ENCODE measurements around the gene FSIP1. TPM values are rescaled to one million over a fixed set of nuclear protein-coding genes. Genes with fewer than 3 reads are reported as not detected.
A peak's percentile ranks its signal among the peaks of the same experiment; 100 is the strongest.

FSIP1 gene
- total RNA-seq, 1 donor = 3.6 TPM

DNA sequence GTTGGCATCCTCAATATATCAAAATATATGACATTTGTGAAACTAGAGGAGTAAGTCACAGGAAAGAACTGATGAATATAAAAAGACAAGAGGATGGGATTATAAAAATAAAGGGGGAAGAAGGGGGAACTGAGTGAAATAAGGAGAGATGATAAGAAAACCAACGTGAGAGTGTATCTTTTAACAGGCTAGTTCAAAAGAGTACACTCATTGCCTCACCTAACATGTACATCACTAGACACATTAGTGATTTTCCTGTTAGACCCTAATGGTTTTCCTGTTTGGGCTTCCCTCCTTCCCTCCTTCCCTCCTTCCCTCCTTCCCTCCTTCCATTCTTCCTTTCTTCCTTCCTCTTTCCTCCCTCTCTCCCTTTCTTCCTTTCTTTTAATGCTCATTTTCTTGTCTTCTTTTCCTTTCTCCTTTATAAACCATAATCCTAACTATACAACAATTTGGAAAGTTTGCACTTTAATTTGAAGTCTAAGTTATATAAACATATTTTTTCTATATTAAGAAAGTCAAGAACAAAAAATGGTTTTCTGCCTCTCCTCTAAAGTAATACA lies 35.8 kb downstream of the FSIP1 start:
- Histone ChIP-seq H3K79me2 (ENCODE audit: insufficient read depth, low read length) (no peaks in the 10 kb centered on the region), H3K4me1 (ENCODE audit: insufficient read depth, low read length) (peaks cover 29% of the 10 kb centered on the region), H2AFZ (ENCODE audit: low read length) (no peak overlapping the region), H3K36me3 (ENCODE audit: insufficient read depth, low read length) (no peaks in the 10 kb centered on the region), H4K20me1 (ENCODE audit: insufficient read depth, low read length) (no peaks in the 10 kb centered on the region), H3K9me3 (ENCODE audit: low read depth, low read length) (no peaks in the 10 kb centered on the region), H3K27me3 (ENCODE audit: insufficient read depth, low read length) (no peaks in the 10 kb centered on the region), H3K27ac (ENCODE audit: low read depth, low read length) (peak overlapping the region; percentile 74), H3K4me3 (ENCODE audit: insufficient read depth, low read length) (no peak overlapping the region), H3K4me2 (ENCODE audit: insufficient read depth, low read length) (peak overlapping the region; percentile 8)
- DNase-seq (ENCODE audit: insufficient read length, low spot score, missing footprints) = no peak
- TF ChIP-seq, protein P1, sequence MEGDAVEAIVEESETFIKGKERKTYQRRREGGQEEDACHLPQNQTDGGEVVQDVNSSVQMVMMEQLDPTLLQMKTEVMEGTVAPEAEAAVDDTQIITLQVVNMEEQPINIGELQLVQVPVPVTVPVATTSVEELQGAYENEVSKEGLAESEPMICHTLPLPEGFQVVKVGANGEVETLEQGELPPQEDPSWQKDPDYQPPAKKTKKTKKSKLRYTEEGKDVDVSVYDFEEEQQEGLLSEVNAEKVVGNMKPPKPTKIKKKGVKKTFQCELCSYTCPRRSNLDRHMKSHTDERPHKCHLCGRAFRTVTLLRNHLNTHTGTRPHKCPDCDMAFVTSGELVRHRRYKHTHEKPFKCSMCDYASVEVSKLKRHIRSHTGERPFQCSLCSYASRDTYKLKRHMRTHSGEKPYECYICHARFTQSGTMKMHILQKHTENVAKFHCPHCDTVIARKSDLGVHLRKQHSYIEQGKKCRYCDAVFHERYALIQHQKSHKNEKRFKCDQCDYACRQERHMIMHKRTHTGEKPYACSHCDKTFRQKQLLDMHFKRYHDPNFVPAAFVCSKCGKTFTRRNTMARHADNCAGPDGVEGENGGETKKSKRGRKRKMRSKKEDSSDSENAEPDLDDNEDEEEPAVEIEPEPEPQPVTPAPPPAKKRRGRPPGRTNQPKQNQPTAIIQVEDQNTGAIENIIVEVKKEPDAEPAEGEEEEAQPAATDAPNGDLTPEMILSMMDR (IDR thresholded peaks at IDR 0.05; ENCODE audit: extremely low read depth, low read depth, low read length) = no peak

GRCh38 chr15:39746176-39746575 lies 36.5 kb downstream of the FSIP1 start:
- DNase-seq (ENCODE audit: insufficient read length, low spot score, missing footprints) = no peak
- no peaks in the 10 kb centered on the region for H3K9me3 ChIP-seq (ENCODE audit: low read depth, low read length)
- no peaks in the 10 kb centered on the region for H3K27me3 ChIP-seq (ENCODE audit: insufficient read depth, low read length)
- no peak overlapping the region for H3K4me3 ChIP-seq (ENCODE audit: insufficient read depth, low read length)
- H3K27ac ChIP-seq (ENCODE audit: low read depth, low read length) = no peak overlapping the region
- no peaks in the 10 kb centered on the region for H3K36me3 ChIP-seq (ENCODE audit: insufficient read depth, low read length)
- peaks cover 33% of the 10 kb centered on the region for H3K4me1 ChIP-seq (ENCODE audit: insufficient read depth, low read length)
- no peak overlapping the region for H3K4me2 ChIP-seq (ENCODE audit: insufficient read depth, low read length)
- no peaks in the 10 kb centered on the region for H3K79me2 ChIP-seq (ENCODE audit: insufficient read depth, low read length)
- TF ChIP-seq, protein P1 (IDR thresholded peaks at IDR 0.05; ENCODE audit: extremely low read depth, low read depth, low read length) = no peak
- H2AFZ ChIP-seq (ENCODE audit: low read length) = no peak overlapping the region
- no peaks in the 10 kb centered on the region for H4K20me1 ChIP-seq (ENCODE audit: insufficient read depth, low read length)

DNA sequence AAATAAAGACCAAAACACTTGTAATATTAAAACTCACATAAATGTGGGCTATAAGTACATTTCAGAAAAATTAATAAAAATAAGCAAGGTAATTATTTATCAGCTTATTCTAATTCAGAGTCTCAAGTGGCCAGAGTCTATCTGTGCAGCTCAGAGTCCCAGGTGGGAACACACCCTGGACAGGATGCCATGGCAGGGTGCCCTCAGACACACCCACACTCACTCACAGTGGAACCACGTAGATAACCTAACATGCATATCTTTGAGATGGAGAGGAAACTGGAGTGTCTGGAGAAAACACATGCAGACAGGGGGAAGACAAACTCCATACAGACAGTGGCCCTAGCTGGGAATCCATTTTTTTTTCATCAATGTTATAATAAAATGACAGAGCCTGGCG lies 37.2 kb downstream of the FSIP1 start:
- H3K79me2 ChIP-seq (ENCODE audit: insufficient read depth, low read length) = no peaks in the 10 kb centered on the region
- no peaks in the 10 kb centered on the region for H4K20me1 ChIP-seq (ENCODE audit: insufficient read depth, low read length)
- no peak overlapping the region for H3K27ac ChIP-seq (ENCODE audit: low read depth, low read length)
- no peak overlapping the region for H3K4me3 ChIP-seq (ENCODE audit: insufficient read depth, low read length)
- TF ChIP-seq, protein P1 (IDR thresholded peaks at IDR 0.05; ENCODE audit: extremely low read depth, low read depth, low read length) = no peak
- peaks cover 33% of the 10 kb centered on the region for H3K4me1 ChIP-seq (ENCODE audit: insufficient read depth, low read length)
- H3K27me3 ChIP-seq (ENCODE audit: insufficient read depth, low read length) = no peaks in the 10 kb centered on the region
- peak; percentile 8 for DNase-seq (ENCODE audit: insufficient read length, low spot score, missing footprints)
- no peaks in the 10 kb centered on the region for H3K36me3 ChIP-seq (ENCODE audit: insufficient read depth, low read length)
- H3K9me3 ChIP-seq (ENCODE audit: low read depth, low read length) = no peaks in the 10 kb centered on the region
- H3K4me2 ChIP-seq (ENCODE audit: insufficient read depth, low read length) = no peak overlapping the region
- no peak overlapping the region for H2AFZ ChIP-seq (ENCODE audit: low read length)

DNA sequence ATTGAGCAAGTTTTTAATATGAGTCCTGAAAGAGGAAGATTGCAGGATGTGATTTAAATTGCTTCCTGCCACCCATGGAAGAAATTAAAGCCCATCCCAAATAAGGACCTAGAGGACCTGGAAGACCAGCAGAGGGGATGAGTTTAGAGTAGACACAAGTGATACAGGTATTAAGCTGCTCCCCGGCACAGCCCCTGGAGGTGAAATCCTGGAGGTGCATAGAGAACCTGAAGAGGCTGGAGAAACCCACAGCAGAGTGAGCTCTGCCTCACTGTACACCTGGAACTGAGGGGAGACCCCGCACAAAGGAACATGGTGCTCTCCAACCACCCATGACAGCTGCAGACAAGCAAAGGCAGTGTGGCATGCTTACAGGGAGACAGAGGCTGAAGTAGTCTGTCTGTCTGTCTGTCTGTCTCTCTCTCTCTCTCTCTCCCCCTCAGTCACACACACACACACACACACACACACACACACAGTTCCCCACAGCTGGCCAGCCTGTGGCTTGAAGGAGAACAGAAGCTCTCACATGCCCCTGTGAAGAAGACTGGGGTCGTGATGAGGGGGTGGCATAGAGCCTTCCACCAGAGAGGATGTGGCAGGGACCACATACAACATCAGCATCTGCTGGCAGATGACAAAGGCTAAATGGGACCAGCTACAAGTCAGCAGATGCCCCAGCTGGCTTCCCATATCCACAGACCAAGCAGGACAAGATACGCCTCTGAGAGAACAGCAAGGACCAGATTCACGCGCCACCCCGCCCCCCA lies 38.1 kb downstream of the FSIP1 start:
- H3K4me3 ChIP-seq (ENCODE audit: insufficient read depth, low read length) = no peak overlapping the region
- no peaks in the 10 kb centered on the region for H3K36me3 ChIP-seq (ENCODE audit: insufficient read depth, low read length)
- DNase-seq (ENCODE audit: insufficient read length, low spot score, missing footprints) = no peak
- no peak overlapping the region for H2AFZ ChIP-seq (ENCODE audit: low read length)
- H3K4me1 ChIP-seq (ENCODE audit: insufficient read depth, low read length) = peaks cover 33% of the 10 kb centered on the region
- no peaks in the 10 kb centered on the region for H3K79me2 ChIP-seq (ENCODE audit: insufficient read depth, low read length)
- no peaks in the 10 kb centered on the region for H3K9me3 ChIP-seq (ENCODE audit: low read depth, low read length)
- H3K4me2 ChIP-seq (ENCODE audit: insufficient read depth, low read length) = no peak overlapping the region
- H4K20me1 ChIP-seq (ENCODE audit: insufficient read depth, low read length) = no peaks in the 10 kb centered on the region
- H3K27ac ChIP-seq (ENCODE audit: low read depth, low read length) = no peak overlapping the region
- H3K27me3 ChIP-seq (ENCODE audit: insufficient read depth, low read length) = no peaks in the 10 kb centered on the region
- TF ChIP-seq, protein P1 (IDR thresholded peaks at IDR 0.05; ENCODE audit: extremely low read depth, low read depth, low read length) = no peak

Data from osteoblast (primary cell).